GM19035 (cell line): Measurements from ENCODE around the gene GRB2.
"Not testable (repeated sequence)": the region's sequence is repeated elsewhere in the genome, so short reads cannot be mapped to it uniquely, and the experiment has no call there.

Source experiments
- ATAC-seq: cut with Tn5 transposase; IDR thresholded peaks from one replicate; pipeline ENCODE4 v1.9.1; 2021; ENCODE audit not compliant: unreplicated experiment

Gene GRB2

DNA sequence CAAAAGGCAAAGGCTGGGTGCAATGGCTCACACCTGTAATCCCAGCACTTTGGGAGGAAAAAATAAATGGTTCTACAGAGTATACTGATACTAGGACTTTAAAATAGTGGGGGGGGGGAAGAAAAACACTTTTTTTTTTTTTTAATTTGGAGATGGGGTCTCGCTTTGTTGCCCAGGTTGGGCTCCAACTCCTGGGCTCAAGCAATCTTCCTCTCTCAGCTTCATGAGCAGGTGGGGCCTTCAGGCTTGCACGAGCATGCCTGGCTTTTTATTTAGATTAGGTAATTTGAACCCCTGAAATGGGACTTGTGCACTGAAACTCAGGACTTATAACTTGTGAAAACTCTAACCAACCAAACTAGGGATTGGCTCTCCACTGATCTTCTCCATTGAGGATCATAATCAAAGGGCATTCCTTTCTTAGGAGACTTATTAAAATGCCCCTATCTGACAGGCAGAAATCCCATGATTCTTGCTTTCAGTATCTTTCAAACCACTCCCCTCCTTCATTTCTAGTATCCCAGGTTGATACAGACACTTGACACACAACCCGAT lies 16.9 kb downstream of the GRB2 start:
- ATAC-seq: no peak

DNA sequence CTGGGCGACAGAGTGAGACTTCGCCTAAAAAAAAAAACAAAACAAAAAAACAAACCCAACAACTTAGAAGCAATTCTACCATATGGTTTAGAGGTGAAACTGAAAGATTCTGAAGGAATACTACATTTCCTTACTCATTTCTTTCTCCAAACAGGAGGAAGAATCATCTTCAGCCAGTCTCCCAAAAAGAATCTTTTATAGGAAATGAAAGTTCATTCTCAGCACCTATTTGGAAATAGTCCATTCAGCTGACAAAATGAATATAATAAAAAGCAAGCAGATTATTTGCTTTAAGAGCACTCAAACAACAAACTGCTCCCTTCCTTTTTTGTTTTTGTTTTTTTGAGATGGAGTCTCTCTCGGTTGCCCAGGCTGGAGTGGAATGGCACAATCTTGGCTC lies 17.7 kb downstream of the GRB2 start:
- ATAC-seq: no peak

DNA sequence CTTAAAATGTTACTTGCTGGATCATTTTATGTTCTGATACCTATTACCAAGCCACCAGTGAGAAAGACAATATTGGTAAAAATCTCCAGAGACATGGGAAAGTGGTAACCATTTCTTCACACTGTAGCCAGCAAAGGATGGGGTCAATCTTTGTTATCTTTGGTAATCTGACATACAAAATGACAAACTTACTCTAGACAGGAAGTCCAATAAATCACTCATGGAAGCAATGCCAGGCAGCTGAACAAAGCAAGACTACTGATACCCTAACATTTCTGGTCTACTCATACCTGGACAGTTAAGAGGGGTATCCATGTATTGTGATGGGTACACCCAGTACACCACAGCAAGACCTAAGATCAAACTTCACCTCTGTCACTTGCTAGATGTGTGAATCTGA lies 19.0 kb downstream of the GRB2 start:
- no peak for ATAC-seq

DNA sequence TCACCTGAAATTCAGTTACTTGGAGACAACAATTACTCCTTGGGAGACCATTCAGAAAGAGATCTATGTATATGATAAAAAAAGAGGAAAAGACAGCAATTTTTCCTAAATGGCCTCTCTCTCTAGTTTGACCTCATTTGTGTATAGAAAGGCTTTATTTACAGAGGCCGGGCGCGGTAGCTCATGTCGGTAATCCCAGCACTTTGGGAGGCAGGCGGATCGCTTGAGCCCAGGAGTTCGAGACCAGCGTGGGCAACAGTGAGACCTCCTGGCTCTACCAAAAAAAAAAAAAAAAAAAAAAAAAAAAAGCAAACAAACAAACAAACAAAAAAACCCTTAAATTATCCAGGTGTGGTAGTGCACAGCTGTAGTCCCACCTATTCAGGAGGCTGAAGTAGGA lies 20.7 kb downstream of the GRB2 start:
- no peak for ATAC-seq

DNA sequence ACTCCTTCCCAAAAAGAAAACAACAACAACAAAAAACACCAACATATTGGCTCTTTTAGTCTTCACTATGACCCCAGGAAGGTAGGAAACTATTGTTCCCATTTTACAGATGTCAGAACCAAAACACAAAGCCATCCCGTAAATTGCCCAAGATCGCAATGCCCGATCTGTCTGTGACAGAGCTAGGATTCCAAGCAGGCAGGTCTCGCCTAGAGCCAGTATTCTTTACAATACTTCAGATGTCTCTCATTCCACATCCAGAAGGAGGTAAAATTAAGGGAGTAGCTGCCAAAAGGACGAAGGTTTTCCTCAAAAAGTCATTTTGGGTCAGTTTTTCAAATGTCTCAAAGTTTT lies 21.7 kb downstream of the GRB2 start:
- no peak for ATAC-seq

DNA sequence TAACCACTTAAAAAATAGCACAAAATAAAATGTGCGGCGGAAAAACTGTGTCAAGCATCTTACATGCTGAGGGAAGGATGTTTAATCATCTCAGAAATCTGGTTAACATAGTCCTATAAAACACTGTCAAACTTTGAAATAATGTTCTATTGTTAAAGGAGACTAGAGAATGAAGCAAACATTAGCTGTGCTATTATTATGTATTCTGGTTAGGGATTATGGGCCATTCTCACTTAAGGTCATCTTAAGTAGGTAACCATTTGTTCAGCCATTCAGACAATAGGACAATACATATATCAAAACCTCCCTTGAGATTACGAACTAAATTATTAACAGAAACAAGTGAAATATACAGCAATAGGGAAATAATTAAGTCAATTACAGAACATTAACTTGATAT lies 24.7 kb downstream of the GRB2 start:
- ATAC-seq: no peak

DNA sequence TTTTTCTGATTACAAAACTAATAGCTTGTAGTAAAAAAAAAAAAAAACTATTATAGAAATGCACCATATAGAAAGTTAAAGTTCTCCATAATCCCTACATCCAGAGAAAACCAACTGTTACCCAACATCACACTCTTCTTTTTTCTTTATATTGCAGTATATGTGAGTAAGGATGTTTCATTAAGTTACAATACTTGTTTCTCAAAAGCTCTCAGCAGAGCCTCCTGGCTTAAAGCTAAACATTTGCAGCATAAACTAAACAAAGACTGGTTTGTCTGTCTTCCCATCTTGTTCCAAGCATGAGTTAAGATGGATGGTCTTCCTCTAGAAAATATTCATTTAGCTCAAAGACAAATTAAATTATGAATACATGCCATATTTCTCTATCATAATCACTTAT lies 25.2 kb downstream of the GRB2 start:
- no peak for ATAC-seq

DNA sequence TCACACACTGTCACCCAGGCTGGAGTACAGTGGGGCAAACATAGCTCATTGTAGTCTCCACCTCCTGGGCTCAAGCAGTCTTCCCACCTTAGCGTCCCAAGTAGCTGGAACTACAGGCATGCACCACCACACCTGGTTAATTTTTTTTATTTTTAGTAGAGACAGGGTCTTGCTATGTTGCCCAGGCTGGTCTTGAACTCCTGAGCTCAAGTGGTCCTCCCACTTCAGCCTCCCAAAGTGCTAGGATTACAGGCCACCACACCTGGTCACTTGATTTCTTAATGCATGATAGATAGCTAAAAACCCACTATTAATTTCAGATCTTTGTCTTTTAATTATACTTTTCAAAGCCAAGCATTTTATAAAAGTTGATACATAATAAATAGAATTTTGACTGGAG lies 26.1 kb downstream of the GRB2 start:
- ATAC-seq: not testable (repeated sequence)

DNA sequence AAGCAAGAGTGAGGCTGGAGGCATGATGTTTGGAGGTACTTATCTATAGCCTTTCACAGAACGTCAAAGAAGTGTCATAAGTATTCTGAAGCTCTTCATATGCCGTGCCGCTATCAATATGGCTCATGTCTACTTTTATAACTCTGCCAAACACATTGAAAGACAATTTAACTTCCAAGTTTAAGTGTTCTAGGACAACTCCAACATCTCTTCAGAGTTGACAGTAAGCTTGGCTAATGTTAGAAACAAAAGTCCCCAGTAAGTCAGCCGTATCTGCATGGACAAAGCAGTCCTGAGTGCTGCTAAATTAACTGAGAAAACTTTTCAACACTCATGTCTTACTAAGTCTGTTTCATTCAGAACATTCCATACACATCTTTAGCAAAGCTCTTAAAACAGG lies 32.2 kb downstream of the GRB2 start:
- ATAC-seq: no peak

DNA sequence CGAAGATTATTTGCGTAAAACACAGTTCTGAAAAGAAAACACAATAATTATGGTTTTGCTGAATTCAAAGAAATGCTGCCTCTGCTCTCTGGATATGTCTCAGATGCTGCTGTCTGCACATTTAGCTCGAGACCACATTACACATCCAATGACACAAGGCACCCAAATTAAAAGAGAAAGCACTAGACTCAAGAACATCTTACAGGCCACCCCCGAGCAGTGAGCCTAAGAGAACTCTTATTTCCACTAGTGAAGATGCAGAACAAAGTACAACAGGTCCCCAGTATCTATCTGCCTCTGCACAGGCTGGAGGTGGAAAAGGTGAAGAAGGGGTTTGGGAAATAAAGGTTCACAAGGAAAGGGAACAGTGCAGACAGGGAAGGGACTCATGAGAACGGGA lies 33.5 kb downstream of the GRB2 start:
- no peak for ATAC-seq

DNA sequence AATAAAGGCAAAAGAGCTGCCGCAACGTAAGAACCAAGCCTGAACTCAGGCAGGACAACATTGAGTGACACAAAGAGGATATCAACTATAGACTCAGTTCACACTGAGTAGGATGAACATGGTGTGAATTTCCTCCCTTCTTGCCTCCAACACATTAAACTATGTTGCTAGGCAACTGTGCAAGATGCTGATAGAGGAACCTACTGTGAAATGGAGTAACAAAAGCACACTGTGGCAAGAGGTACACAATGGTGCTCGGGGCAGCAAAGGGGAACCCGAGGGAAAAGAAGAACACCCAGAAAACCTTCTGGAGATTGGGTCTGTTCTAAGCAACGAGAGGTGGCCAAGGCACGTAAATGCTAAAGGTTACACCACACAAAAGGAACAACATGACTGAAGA lies 34.1 kb downstream of the GRB2 start:
- no peak for ATAC-seq

DNA sequence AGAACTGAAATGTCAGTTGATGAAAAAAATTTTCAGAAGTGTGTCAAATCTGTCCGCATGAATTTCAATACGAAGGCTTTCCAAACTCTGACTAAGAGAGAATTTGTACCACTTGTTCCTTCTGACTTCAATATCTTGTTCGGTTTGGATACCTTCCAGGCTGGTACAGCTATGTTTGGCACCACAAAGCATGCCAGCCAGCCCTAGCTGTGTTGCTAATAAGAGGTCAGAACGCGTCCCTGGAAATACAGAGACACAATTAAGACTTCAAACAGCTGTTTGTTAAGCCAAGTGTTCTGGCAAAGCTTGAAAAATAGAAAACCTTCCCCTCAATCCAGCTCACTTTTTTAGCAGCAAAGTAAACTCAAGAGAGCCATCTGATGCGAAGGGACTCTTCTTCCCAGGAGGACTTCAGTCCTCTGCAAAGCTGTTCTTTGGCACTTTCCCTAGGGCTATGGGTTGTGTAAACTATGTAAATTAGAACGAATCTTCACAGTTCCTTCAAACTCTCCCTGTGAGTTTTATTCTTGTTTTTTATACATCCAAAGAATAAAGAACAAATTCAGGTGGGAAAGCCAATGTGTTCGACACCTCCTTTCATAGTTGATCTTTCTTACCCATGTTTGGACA lies 35.1 kb downstream of the GRB2 start:
- ATAC-seq: no peak

DNA sequence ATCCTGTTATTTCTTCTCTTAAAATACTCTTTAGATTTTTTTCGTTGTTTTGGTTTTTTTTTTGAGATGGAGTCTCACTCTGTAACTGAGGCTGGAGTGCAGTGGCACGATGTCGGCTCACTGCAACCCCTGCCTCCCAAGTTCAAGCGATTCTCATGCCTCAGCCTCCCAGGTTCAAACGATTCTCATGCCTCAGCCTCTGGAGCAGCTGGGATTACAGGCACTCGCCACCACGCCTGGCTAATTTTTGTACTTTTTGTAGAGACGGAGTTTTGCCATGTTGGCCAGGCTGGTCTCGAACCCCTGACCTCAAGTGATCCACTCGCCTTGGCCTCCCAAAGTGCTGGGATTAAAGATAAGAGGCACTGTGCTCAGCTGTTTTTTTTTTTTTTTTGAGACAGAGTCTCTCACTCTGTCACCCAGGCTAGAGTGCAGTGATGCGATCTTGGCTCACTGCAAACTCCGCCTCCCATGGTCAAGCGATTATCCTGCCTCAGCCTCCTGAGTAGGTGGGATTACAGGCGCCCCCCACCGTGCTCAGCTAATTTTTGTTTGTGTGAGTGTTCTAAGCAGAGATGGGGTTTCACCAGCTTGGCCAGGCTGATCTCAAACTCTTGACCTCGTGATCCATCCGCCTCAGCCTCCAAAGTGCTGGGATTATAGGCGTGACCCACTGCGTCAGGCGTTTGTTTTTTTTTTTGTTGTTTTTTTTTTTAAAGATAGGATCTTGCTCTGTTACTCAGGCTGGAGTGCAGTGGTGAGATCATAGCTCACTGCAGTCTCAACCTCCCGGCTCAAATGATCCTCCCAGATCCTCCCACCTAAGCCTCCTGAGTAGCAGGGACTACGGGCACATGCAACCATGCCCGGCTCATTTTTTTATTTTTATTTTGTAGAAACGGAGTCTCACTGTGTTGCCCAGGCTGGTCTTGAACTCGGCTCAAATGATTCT lies 37.4 kb downstream of the GRB2 start:
- ATAC-seq: not testable (repeated sequence)

DNA sequence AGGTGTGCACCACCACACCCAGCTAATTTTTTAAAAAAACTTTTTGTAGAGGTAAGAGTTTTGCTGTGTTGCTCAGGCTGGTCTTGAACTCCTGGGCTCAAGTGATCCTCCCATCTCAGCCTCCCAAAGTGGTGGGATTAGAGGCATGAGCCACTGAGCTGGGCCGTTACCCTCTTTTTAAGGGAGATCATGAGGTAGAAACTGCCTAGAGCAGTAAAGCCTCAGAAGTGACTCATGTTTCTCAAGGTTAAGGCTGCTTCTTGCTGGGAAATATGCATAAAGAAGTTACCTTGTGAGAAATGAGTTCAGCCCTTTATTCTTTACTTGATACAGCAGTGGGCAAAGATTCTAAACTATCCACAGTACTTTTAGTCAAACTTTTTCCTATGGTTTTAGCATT lies 38.2 kb downstream of the GRB2 start:
- ATAC-seq: no peak

DNA sequence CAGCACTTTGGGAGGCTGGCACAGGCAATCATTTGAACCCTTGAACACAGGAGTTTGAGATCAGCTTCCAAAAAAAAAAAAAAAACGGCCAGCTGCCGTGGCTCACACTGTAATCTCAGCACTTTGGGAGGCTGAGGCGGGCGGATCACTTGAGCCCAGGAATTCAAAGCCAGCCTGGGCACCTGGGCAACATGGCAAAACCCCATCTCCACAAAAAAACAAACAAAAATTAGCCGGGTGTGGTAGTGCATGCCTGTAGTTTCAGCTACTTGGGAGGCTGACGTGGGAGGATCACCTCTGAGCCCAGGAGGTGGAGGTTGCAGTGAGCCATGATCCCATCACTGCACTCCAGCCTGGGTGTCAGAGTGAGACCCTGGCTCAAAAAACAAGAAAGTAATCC lies 39.0 kb downstream of the GRB2 start:
- ATAC-seq: no peak

DNA sequence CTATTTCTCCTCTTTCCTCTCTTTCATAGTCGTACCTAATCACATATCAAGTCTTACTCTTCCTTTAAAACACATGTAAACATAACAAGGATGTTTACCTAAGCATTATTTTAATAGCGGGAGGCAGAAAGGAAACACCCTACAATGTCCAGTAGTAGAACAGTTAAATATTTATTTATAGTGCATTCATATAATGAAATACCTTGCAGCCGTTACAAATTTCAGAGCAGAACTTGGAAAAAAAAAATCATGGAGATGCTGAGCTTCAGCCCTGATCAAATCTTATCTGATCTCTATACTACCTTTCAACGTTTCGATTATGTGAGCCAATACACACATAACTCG lies 39.6 kb downstream of the GRB2 start:
- no peak for ATAC-seq

DNA sequence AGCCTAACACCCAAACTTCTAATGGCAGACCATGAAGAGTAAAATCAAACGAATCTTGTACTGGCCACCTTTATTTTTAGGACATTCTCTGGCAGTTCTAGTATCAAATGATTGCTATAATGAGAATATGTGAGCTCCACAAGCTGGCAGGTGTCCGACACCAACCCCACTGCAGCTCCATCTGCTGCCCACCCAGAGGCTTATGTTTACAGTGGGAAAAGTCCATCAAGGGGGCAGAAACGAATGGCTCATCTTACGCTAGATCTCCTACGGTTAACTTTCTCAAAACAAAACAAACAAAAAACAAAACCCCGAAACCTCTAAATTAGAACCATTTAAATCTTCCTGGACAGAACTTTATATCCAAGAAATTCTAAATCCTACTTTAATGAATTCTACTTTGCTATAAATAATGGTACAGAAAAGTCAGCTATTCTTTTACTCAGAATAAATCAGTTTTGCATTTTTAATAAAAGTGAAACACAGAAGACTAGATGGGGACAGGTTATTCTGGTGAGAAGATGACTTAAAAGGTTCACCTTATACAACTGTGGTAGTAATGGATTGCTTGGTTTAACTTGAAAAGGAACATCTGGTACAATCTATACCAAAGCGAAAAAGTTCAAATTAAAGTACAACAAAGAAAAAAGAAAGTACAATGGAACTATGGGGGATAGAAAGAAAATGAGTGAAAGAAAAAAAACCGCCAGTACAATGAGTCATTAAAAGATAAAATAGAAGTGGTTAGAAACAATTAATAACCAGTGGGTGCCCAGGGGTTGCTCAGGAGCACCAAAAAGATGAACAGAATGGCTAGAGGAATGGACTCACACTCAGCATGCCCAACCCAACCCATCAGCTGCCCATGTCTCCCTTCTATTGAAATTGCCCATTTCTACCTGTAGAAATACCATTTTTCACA lies 40.2 kb downstream of the GRB2 start:
- no peak for ATAC-seq

DNA sequence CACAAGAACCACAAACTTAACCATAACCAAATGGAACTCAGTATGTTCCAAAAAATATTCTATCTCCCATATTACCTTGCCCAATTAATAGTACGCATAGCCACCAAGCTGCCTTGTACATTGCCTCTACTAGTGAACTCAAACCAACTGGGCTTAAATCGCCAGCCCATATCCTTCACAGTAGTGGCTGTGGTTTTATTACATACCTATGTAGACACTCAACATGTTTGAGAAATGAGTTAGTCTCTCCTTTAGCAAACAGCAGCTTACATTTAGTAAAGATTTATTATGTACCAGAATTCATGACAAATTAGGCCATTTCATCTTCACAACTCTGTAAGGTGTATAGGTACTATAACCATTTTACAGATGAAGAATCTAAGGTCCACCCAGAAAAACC lies 41.4 kb downstream of the GRB2 start:
- no peak for ATAC-seq

DNA sequence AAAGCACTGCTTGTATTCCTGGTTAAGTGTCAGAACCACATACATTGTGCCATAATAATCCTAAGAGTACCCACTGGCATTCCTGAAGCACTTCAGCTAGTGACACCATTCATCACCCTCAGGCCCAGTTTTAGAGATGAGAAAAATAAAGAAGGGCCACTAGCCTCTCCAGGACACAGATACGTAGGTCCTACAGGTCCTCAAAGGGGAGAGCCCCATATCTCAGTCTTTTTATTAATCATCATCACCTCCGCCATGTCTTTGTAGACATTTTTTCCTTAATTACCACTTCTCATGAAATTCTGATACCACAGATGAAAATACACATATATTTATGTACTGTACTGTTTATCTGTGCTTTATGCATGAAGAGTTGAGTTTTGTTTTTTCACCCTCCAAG lies 43.5 kb downstream of the GRB2 start:
- ATAC-seq: no peak

DNA sequence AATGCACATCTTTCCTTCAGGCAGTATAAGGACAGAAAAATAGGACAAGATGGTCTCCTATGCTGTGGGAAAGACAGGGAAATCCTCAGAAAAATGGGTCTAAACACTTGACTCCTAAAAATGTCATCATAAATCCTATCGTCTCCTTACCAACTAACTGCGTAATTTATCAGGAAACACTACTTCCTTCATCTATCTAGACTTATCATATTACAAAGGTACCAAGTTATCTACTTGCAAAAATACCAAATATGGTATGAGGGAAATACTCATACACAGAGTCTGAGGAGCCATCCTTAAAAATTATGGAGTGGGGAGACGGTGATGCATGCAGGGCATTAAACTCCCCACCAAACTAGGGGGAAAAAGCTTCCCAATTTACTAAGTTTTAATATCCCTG lies 44.1 kb downstream of the GRB2 start:
- no peak for ATAC-seq

DNA sequence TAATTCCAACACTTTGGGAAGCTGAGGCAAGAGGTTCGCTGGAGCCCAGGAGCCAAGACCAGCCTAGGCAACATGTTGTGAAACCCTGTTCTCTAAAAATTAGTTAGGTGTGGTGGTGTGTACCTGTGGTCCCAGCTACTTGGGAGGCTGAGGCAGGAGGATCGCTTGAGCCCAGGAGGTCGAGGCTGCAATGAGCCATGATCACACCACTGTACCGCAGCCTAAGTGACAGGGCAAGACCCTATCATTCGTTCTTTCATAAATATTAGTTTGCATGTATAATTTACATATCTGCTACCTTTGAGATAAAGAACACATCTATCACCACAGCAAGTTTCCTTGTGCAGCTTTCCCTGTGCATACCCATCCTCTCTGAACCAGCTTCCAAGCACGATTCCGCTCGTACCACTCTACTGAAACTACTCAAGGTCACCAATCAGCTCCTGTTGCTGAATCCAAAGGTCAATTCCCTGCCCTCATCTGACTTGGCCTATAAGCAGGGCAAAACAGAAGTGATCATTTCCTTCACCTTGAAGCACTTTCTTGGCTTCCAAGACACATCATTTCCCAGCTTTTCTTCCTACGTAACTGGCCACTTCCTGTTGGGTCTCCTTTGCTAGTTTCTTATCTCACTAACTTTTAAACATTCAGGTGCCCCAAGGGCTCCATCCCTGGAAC lies 49.1 kb downstream of the GRB2 start:
- no peak for ATAC-seq
